Activated naive CD4-positive, alpha-beta T cell treated with anti-CD3 and anti-CD28 coated beads, Interleukin-2, amount 50 U/mL, for 24 hours (primary cell): ENCODE data around the gene CDC25B.

Experiments
- H3K27ac Mint-ChIP-seq: one replicate; pipeline ENCODE4 v1.8.0; 2021; ENCODE audit warnings: mild to moderate bottlenecking, mixed read lengths
- H3K27me3 Mint-ChIP-seq: one replicate; pipeline ENCODE4 v1.8.0; 2021; ENCODE audit warnings: mixed read lengths
- H3K36me3 Mint-ChIP-seq: one replicate; pipeline ENCODE4 v1.8.0; 2021; ENCODE audit warnings: mixed read lengths
- H3K4me1 Mint-ChIP-seq: one replicate; pipeline ENCODE4 v1.8.0; 2021; ENCODE audit warnings: mixed read lengths
- H3K4me3 Mint-ChIP-seq: one replicate; pipeline ENCODE4 v1.8.0; 2021; ENCODE audit warnings: mild to moderate bottlenecking, mixed read lengths
- H3K9me3 Mint-ChIP-seq: one replicate; pipeline ENCODE4 v1.8.0; 2021; ENCODE audit warnings: mixed read lengths

CDC25B gene

DNA sequence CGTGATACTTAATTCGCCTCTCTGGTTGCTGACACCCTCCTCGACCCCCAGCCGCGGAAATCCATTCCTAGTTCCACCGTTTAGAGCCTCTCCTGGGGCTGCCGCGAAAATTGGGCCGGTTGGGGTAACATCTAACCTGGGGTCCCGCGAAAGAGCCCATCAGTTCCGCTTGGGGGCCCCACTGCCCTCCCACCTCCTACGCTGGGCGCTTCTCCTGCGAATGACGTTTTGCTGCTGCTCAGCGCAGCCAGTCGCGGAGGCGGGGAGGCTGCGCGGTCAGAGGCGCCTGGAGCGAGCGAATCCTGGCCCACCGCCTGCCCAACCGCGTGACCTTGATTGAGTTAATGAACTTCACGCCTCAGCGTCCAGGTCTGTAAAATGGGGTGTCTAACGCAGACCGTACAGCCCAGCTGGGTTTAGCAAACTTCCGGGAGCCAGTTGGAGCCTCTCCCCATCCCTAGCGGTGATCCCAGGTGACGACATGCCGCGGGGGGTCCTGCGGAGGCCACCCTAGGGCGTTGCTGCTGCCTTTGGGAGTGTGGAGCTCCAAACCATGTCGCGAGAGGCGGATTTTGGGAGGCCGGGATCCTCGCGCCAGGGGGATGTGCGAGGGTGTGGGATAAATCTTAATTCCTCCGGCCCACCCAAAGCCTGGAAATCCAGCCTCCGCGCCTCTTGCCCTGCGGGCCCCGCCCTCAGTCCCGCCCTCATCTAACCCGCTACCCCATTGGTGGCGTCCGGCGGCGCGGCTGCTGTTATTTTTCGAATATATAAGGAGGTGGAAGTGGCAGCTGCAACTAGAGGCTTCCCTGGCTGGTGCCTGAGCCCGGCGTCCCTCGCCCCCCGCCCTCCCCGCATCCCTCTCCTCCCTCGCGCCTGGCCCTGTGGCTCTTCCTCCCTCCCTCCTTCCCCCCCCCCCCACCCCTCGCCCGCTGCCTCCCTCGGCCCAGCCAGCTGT lies at the start of gene CDC25B:
Gene CDC25B (plus strand): TSS at position 800 of the 958 bp plus-strand sequence. CDS start 222 bp downstream, outside the sequence.
- peaks cover 2% of the 10 kb centered on the region for H3K36me3 Mint-ChIP-seq
- H3K4me3 Mint-ChIP-seq = peak within 1 kb of the TSS; percentile 90
- no peaks in the 10 kb centered on the region for H3K9me3 Mint-ChIP-seq
- peaks cover 47% of the 10 kb centered on the region for H3K4me1 Mint-ChIP-seq
- peak within 1 kb of the TSS; percentile 91 for H3K27ac Mint-ChIP-seq
- no peaks in the 10 kb centered on the region for H3K27me3 Mint-ChIP-seq

GRCh38 chr20:3747471-3747870 lies 48.6 kb upstream of the CDC25B start:
- no peak overlapping the region for H3K4me3 Mint-ChIP-seq
- peaks cover 17% of the 10 kb centered on the region for H3K4me1 Mint-ChIP-seq

DNA sequence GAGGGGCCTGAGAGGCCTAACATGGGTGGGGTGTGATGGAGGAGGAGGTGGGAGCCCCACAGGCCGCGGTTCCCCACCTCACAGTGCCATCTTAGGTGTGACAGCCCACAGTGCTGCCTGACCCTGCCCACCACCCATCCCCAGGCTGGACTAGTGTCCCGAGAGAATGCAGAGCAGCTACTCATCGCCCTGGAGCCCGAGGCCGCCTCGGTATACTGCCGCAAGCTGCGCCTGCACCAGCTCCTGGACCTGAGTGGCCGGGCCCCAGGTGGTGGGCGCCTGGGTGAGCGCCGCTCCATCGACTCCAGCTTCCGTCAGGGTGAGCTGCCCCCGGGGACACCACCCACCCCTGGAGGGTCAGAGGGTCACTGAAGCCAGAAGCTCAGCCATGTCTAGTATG lies 48.0 kb upstream of the CDC25B start:
- Mint-ChIP-seq H3K4me1 (peaks cover 18% of the 10 kb centered on the region), H3K27ac (no peak overlapping the region), H3K4me3 (no peak overlapping the region), H3K9me3 (no peaks in the 10 kb centered on the region), H3K36me3 (no peaks in the 10 kb centered on the region), H3K27me3 (peaks cover 1% of the 10 kb centered on the region)

More at GRCh38 chr20:3747471-3747870, 48.6 kb upstream of the CDC25B start:
- no peaks in the 10 kb centered on the region for H3K36me3 Mint-ChIP-seq
- no peaks in the 10 kb centered on the region for H3K9me3 Mint-ChIP-seq
- peaks cover 1% of the 10 kb centered on the region for H3K27me3 Mint-ChIP-seq
- no peak overlapping the region for H3K27ac Mint-ChIP-seq

GRCh38 chr20:3749087-3749688 lies 46.9 kb upstream of the CDC25B start:
- Mint-ChIP-seq H3K27me3 (peaks cover 1% of the 10 kb centered on the region), H3K4me1 (peaks cover 17% of the 10 kb centered on the region), H3K27ac (no peak overlapping the region), H3K9me3 (no peaks in the 10 kb centered on the region), H3K4me3 (no peak overlapping the region), H3K36me3 (no peaks in the 10 kb centered on the region)

DNA sequence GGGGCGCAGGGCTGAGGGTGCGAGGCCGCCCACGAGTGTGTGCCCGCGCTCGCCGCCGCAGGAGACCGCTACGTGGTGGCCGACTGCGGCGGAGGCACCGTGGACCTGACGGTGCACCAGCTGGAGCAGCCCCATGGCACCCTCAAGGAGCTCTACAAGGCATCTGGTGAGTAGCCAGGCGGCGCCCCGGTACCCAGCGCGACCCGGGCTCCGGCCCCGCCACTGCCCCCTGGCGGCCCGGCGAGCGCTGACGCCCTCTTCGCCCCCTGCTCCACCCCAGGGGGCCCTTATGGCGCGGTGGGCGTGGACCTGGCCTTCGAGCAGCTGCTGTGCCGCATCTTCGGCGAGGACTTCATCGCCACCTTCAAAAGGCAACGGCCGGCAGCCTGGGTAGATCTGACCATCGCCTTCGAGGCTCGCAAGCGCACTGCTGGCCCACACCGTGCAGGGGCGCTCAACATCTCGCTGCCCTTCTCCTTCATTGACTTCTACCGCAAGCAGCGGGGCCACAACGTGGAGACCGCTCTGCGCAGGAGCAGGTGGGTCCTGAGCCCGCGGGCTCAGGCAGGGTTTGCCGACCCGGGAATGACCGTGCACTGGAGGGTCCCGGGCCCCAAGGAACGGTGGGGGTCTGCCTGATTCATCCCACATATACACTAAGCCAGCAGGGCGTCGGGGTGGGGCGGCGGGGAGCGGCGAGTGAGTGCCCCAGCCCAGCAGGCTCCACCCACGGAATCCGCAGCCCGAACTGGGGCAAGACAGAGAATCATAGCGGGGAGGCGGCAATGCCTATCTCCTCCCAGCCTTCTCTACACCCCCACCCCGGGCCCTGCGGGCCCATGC lies 46.2 kb upstream of the CDC25B start:
- no peaks in the 10 kb centered on the region for H3K36me3 Mint-ChIP-seq
- no peak overlapping the region for H3K4me3 Mint-ChIP-seq
- H3K27ac Mint-ChIP-seq = no peak overlapping the region

DNA sequence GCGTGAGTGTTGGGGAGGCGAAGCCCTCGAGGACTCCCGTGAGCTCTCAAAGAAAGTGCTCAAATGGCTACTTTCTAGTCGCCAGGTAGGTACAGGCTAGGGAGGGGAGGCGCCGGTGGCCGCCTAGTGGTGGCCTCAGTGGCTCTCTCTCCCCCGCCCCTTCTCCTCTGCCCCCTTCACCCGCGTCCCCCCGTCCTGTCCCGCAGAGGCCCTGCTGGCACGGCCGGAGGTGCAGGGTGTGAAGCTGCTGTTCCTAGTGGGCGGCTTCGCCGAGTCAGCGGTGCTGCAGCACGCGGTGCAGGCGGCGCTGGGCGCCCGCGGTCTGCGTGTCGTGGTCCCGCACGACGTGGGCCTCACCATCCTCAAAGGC lies 44.8 kb upstream of the CDC25B start:
- Mint-ChIP-seq H3K36me3 (no peaks in the 10 kb centered on the region), H3K27ac (no peak overlapping the region), H3K27me3 (peaks cover 1% of the 10 kb centered on the region), H3K4me1 (peaks cover 10% of the 10 kb centered on the region), H3K4me3 (peak overlapping the region; percentile 26), H3K9me3 (no peaks in the 10 kb centered on the region)

More for the DNA sequence above, 46.2 kb upstream of the CDC25B start:
- H3K27me3 Mint-ChIP-seq = peaks cover 1% of the 10 kb centered on the region
- peaks cover 10% of the 10 kb centered on the region for H3K4me1 Mint-ChIP-seq
- H3K9me3 Mint-ChIP-seq = no peaks in the 10 kb centered on the region

- Mint-ChIP-seq H3K4me3 (peak overlapping the region; percentile 73), H3K27me3 (peaks cover 1% of the 10 kb centered on the region), H3K4me1 (peaks cover 10% of the 10 kb centered on the region), H3K27ac (no peak overlapping the region), H3K36me3 (no peaks in the 10 kb centered on the region), H3K9me3 (no peaks in the 10 kb centered on the region)
These were observed 44.3 kb upstream of the CDC25B start for GRCh38 chr20:3751675-3752385.

GRCh38 chr20:3752386-3752759 lies 43.7 kb upstream of the CDC25B start:
- Mint-ChIP-seq H3K9me3 (no peaks in the 10 kb centered on the region), H3K4me1 (peaks cover 10% of the 10 kb centered on the region), H3K36me3 (no peaks in the 10 kb centered on the region), H3K4me3 (peak overlapping the region; percentile 73), H3K27ac (peak overlapping the region; percentile 74), H3K27me3 (peaks cover 1% of the 10 kb centered on the region)

GRCh38 chr20:3753098-3753497 lies 43.0 kb upstream of the CDC25B start:
- Mint-ChIP-seq H3K27ac (no peak overlapping the region), H3K27me3 (peaks cover 1% of the 10 kb centered on the region), H3K4me1 (peaks cover 10% of the 10 kb centered on the region), H3K4me3 (no peak overlapping the region), H3K36me3 (peaks cover 1% of the 10 kb centered on the region), H3K9me3 (no peaks in the 10 kb centered on the region)

GRCh38 chr20:3753501-3754275 lies 42.4 kb upstream of the CDC25B start:
- Mint-ChIP-seq H3K27ac (no peak overlapping the region), H3K36me3 (peaks cover 3% of the 10 kb centered on the region), H3K27me3 (peaks cover under 1% of the 10 kb centered on the region), H3K9me3 (no peaks in the 10 kb centered on the region), H3K4me3 (no peak overlapping the region), H3K4me1 (peaks cover 10% of the 10 kb centered on the region)

- Mint-ChIP-seq H3K4me3 (no peak overlapping the region), H3K4me1 (peaks cover 10% of the 10 kb centered on the region), H3K9me3 (no peaks in the 10 kb centered on the region), H3K27ac (no peak overlapping the region), H3K27me3 (no peaks in the 10 kb centered on the region), H3K36me3 (peaks cover 3% of the 10 kb centered on the region)
These were observed 41.9 kb upstream of the CDC25B start for GRCh38 chr20:3754276-3754630.

DNA sequence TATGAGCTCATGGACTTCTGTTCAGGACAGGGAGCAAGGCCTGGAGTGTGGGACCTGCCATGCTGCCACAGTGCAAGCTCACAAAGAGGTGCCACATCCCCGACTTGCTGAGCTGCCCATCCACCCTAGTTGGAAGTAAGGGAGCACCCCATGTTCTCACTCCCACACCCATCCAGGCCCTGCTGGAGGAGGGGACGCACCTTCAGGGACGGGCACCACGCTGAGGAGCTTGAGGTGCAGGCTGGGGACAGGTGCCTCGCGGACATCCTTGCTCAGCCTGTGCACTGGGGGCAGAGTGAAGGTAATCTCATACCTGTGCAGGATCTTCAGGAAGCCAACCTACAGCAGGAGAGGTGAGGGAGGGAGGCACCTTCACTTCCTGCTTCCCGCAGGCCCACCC lies 40.8 kb upstream of the CDC25B start:
- Mint-ChIP-seq H3K27ac (no peak overlapping the region), H3K9me3 (no peaks in the 10 kb centered on the region), H3K27me3 (no peaks in the 10 kb centered on the region), H3K36me3 (peaks cover 3% of the 10 kb centered on the region), H3K4me1 (peaks cover 10% of the 10 kb centered on the region), H3K4me3 (no peak overlapping the region)

GRCh38 chr20:3755814-3756480 lies 40.2 kb upstream of the CDC25B start:
- Mint-ChIP-seq H3K9me3 (no peaks in the 10 kb centered on the region), H3K4me3 (no peak overlapping the region), H3K27ac (no peak overlapping the region), H3K4me1 (peaks cover 8% of the 10 kb centered on the region), H3K27me3 (no peaks in the 10 kb centered on the region), H3K36me3 (peaks cover 3% of the 10 kb centered on the region)

DNA sequence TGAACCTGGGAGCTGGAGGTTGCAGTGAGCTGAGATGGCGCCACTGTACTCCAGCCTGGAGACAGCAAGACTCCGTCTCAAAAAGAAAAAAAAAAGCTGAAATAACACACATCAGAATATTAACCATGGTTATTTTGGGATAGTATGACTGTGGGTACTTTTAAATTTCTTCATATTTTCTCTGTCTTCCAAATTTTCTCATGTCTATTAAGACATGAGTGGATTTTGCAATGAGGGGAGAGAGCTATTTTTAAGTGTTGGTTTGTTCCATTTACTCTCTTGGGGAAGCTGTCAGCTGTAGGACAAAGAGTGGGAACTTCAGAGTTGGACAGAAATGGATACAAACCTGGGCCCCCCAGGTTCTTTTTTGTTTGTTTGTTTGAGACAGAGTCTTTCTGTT lies 38.8 kb upstream of the CDC25B start:
- Mint-ChIP-seq H3K9me3 (no peaks in the 10 kb centered on the region), H3K27ac (no peak overlapping the region), H3K4me3 (no peak overlapping the region), H3K36me3 (peaks cover 3% of the 10 kb centered on the region), H3K4me1 (peaks cover 3% of the 10 kb centered on the region), H3K27me3 (no peaks in the 10 kb centered on the region)
